Measurements from ENCODE around the gene GATAD2B. TPM values are rescaled to one million over a fixed set of nuclear protein-coding genes. Genes with fewer than 3 reads are reported as not detected.

Gene GATAD2B
- polyA plus RNA-seq, 3 donors, result 1.1 to 11.0 (median 2.0) TPM

GRCh38 chr1:153886127-153886526 lies 36.6 kb downstream of the GATAD2B start:
- H3K4me3 Mint-ChIP-seq, result no peak overlapping the region
- WGBS (ENCODE audit: insufficient coverage), result 100% methylated on average over 1 of the region's 3 CpGs
- no peaks in the 10 kb centered on the region for H3K9me3 ChIP-seq (replicated peaks in 1 of 2; ENCODE audit: control insufficient read depth in 1 of 2, insufficient read depth in 1 of 2, low read length in 2 of 2)
- TF ChIP-seq CTCF (IDR thresholded peaks at IDR 0.05), result no peak
- no peak for DNase-seq
- H3K9me3 Mint-ChIP-seq, result no peaks in the 10 kb centered on the region
- no peak overlapping the region for H3K4me2 ChIP-seq (replicated peaks; ENCODE audit: extremely low read depth, low read length, poor library complexity, severe bottlenecking)
- peaks cover 7 to 26% of the 10 kb centered on the region in 2 donors for H3K36me3 ChIP-seq (replicated peaks in 1 of 2; ENCODE audit: control insufficient read depth in 1 of 2, insufficient read depth in 2 of 2, low read length in 2 of 2)
- peaks cover 10 to 24% of the 10 kb centered on the region in 2 donors for H3K4me1 ChIP-seq (ENCODE audit: control insufficient read depth in 1 of 2, insufficient read depth in 2 of 2, low read length in 2 of 2)
- peaks cover 13% of the 10 kb centered on the region for H3K4me1 Mint-ChIP-seq
- H2AFZ ChIP-seq (ENCODE audit: insufficient read depth, low read depth, low read length, poor library complexity, severe bottlenecking), result no peak overlapping the region
- H3K27me3 Mint-ChIP-seq (ENCODE audit: low read depth in 3 of 3), result no peaks in the 10 kb centered on the region
- H3K27me3 ChIP-seq (ENCODE audit: control insufficient read depth in 2 of 2, insufficient read depth in 2 of 2, low read length in 2 of 2), result no peaks in the 10 kb centered on the region
- H3K79me2 ChIP-seq (ENCODE audit: insufficient read depth, low read length), result peaks cover 95% of the 10 kb centered on the region
- intact Hi-C loops (cut with micrococcal nuclease), result no loop called here
- H3K4me3 ChIP-seq (replicated peaks in 1 of 3; ENCODE audit: low read depth in 2 of 3, low read length in 3 of 3), result no peak overlapping the region
- H3K9ac ChIP-seq (ENCODE audit: insufficient read depth, low read length, poor library complexity, severe bottlenecking), result no peak overlapping the region
- peaks cover 96% of the 10 kb centered on the region for H4K20me1 ChIP-seq (ENCODE audit: insufficient read depth, low read length)
- H3K36me3 Mint-ChIP-seq, result peaks cover 28 to 59% of the 10 kb centered on the region in 2 donors
- no peak overlapping the region for H3K27ac ChIP-seq (ENCODE audit: low read depth in 1 of 2, low read length in 2 of 2)
- H3K27ac Mint-ChIP-seq, result no peak overlapping the region

GRCh38 chr1:153883223-153883622 lies 39.5 kb downstream of the GATAD2B start:
- Histone ChIP-seq H3K9me3 (replicated peaks in 1 of 2; ENCODE audit: control insufficient read depth in 1 of 2, insufficient read depth in 1 of 2, low read length in 2 of 2) (no peaks in the 10 kb centered on the region), H3K36me3 (replicated peaks in 1 of 2; ENCODE audit: control insufficient read depth in 1 of 2, insufficient read depth in 2 of 2, low read length in 2 of 2) (peaks cover 7 to 8% of the 10 kb centered on the region in 2 donors), H3K4me2 (replicated peaks; ENCODE audit: extremely low read depth, low read length, poor library complexity, severe bottlenecking) (no peak overlapping the region), H3K79me2 (ENCODE audit: insufficient read depth, low read length) (peaks cover 95% of the 10 kb centered on the region), H3K4me3 (replicated peaks in 1 of 3; ENCODE audit: low read depth in 2 of 3, low read length in 3 of 3) (no peak overlapping the region), H3K4me1 (ENCODE audit: control insufficient read depth in 1 of 2, insufficient read depth in 2 of 2, low read length in 2 of 2) (peaks cover 18 to 20% of the 10 kb centered on the region in 2 donors), H3K27me3 (ENCODE audit: control insufficient read depth in 2 of 2, insufficient read depth in 2 of 2, low read length in 2 of 2) (no peaks in the 10 kb centered on the region), H4K20me1 (ENCODE audit: insufficient read depth, low read length) (peaks cover 96% of the 10 kb centered on the region), H3K9ac (ENCODE audit: insufficient read depth, low read length, poor library complexity, severe bottlenecking) (no peak overlapping the region), H3K27ac (ENCODE audit: low read depth in 1 of 2, low read length in 2 of 2) (no peak overlapping the region), H2AFZ (ENCODE audit: insufficient read depth, low read depth, low read length, poor library complexity, severe bottlenecking) (no peak overlapping the region)
- H3K9me3 Mint-ChIP-seq, result no peaks in the 10 kb centered on the region
- H3K4me3 Mint-ChIP-seq, result no peak overlapping the region
- H3K4me1 Mint-ChIP-seq, result peaks cover 4% of the 10 kb centered on the region
- H3K27me3 Mint-ChIP-seq (ENCODE audit: low read depth in 3 of 3), result peaks cover 0 to 3% (median 0%) of the 10 kb centered on the region in 3 donors
- no peak overlapping the region for H3K27ac Mint-ChIP-seq
- intact Hi-C loops (cut with micrococcal nuclease), result loop anchor here in 1 of 2 donors (5.0 kb wide), 1 partner anchor 36 kb away; no protein-coding TSS in a partner anchor
- 100% methylated on average over 2 of the region's 4 CpGs for WGBS (ENCODE audit: insufficient coverage)
- no peak for TF ChIP-seq CTCF (IDR thresholded peaks at IDR 0.05)
- no peak for DNase-seq
- peaks cover 15 to 46% of the 10 kb centered on the region in 2 donors for H3K36me3 Mint-ChIP-seq

All from CD14-positive monocyte (primary cell).